ENCODE results near the gene DUOX1.

DUOX1 gene

GRCh38 chr15:45107941-45108630 lies 21.7 kb upstream of the DUOX1 start:
- no peak overlapping the region for H3K4me3 ChIP-seq (ENCODE audit: low read depth, low read length)
- TF ChIP-seq CTCF (IDR thresholded peaks at IDR 0.05; ENCODE audit: low read depth, low read length) = no peak

GRCh38 chr15:45110256-45110820 lies 19.5 kb upstream of the DUOX1 start:
- TF ChIP-seq CTCF (IDR thresholded peaks at IDR 0.05; ENCODE audit: low read depth, low read length) = no peak
- H3K4me3 ChIP-seq (ENCODE audit: low read depth, low read length) = no peak overlapping the region

- no peak overlapping the region for H3K4me3 ChIP-seq (ENCODE audit: low read depth, low read length)
Observed at GRCh38 chr15:45111390-45112142, 18.2 kb upstream of the DUOX1 start.

GRCh38 chr15:45112143-45112590 lies 17.6 kb upstream of the DUOX1 start:
- TF ChIP-seq CTCF (IDR thresholded peaks at IDR 0.05; ENCODE audit: low read depth, low read length) = no peak
- H3K4me3 ChIP-seq (ENCODE audit: low read depth, low read length) = no peak overlapping the region

More at GRCh38 chr15:45111390-45112142, 18.2 kb upstream of the DUOX1 start:
- TF ChIP-seq CTCF (IDR thresholded peaks at IDR 0.05; ENCODE audit: low read depth, low read length) = no peak

GRCh38 chr15:45112591-45113379 lies 17.0 kb upstream of the DUOX1 start:
- no peak for TF ChIP-seq CTCF (IDR thresholded peaks at IDR 0.05; ENCODE audit: low read depth, low read length)
- H3K4me3 ChIP-seq (ENCODE audit: low read depth, low read length) = no peak overlapping the region

- no peak overlapping the region for H3K4me3 ChIP-seq (ENCODE audit: low read depth, low read length)
Observed at GRCh38 chr15:45113380-45113990, 16.3 kb upstream of the DUOX1 start.

More at GRCh38 chr15:45113380-45113990, 16.3 kb upstream of the DUOX1 start:
- no peak for TF ChIP-seq CTCF (IDR thresholded peaks at IDR 0.05; ENCODE audit: low read depth, low read length)

All from WI38 (cell line).